ENCODE data around the gene CDC25B. TPM values are rescaled to one million over a fixed set of nuclear protein-coding genes. Genes with fewer than 3 reads are reported as not detected.

The CDC25B gene
- total and polyA plus RNA-seq, 10 of the 15 experiments (the other 5 are each of a cell fraction or from before 2014, with no cell fraction given): 4.6 to 58.8 (median 24.6) TPM

- Histone ChIP-seq H4K20me1 (ENCODE audit: control insufficient read depth, insufficient read depth) (no peaks in the 10 kb centered on the region), H3K4me3 (no peak overlapping the region), H3K4me1 (ENCODE audit: control insufficient read depth, insufficient read depth, low read length) (peaks cover 26% of the 10 kb centered on the region), H3K27me3 (replicated peaks in 1 of 2; ENCODE audit: control insufficient read depth in 2 of 2, insufficient read depth in 2 of 2, low read length in 1 of 2) (no peaks in the 10 kb centered on the region), H2AFZ (ENCODE audit: control insufficient read depth, low read depth, low read length) (no peak overlapping the region), H3K36me3 (ENCODE audit: control insufficient read depth in 2 of 2, insufficient read depth in 2 of 2, low read length in 1 of 2) (peaks cover 23 to 28% of the 10 kb centered on the region in 2 experiments), H3K9me3 (replicated peaks; ENCODE audit: control insufficient read depth, insufficient read depth, low read length) (no peaks in the 10 kb centered on the region), H3K79me2 (ENCODE audit: control insufficient read depth, insufficient read depth, low read length) (peaks cover 5% of the 10 kb centered on the region), H3K9ac (ENCODE audit: control insufficient read depth, insufficient read depth, low read length) (no peak overlapping the region), H3K27ac (ENCODE audit: control insufficient read depth, insufficient read depth) (no peak overlapping the region), H3K4me2 (ENCODE audit: control insufficient read depth, insufficient read depth) (no peak overlapping the region)
- 92% methylated on average over 6 of the region's 6 CpGs for WGBS (ENCODE audit: insufficient coverage, insufficient replicate concordance, low lambda C conversion rate, missing lambda C conversion rate)
- no peak for DNase-seq (ENCODE audit: low read depth, low spot score)
- CTCF ChIA-PET: no interaction called here
- TF ChIP-seq SP1 (IDR thresholded peaks at IDR 0.05; ENCODE audit: low read depth, low read length): no peak
- no peak for TF ChIP-seq NRF1 (conservative IDR thresholded peaks at IDR 0.05; ENCODE audit: low read depth, low read length)
- TF ChIP-seq SIX5 (IDR thresholded peaks at IDR 0.05; ENCODE audit: low read depth, low read length, severe bottlenecking): no peak
- no peak for TF ChIP-seq KDM1A (IDR thresholded peaks at IDR 0.05; ENCODE audit: borderline replicate concordance)
- no peak for TF ChIP-seq ASH2L (IDR thresholded peaks at IDR 0.05; ENCODE audit: borderline replicate concordance, low read depth)
- no peak for TF ChIP-seq CREM (IDR thresholded peaks at IDR 0.05; ENCODE audit: low read depth)
- TF ChIP-seq REST (IDR thresholded peaks at IDR 0.05; ENCODE audit: low read depth, low read length): no peak
- TF ChIP-seq BCLAF1 (IDR thresholded peaks at IDR 0.05): no peak
- no peak for TF ChIP-seq RFX5 (IDR thresholded peaks at IDR 0.05; ENCODE audit: low read depth, low read length)
- no peak for TF ChIP-seq RCOR1 (conservative IDR thresholded peaks at IDR 0.05; ENCODE audit: low read depth, low read length)
- TF ChIP-seq NFXL1 (IDR thresholded peaks at IDR 0.05; ENCODE audit: borderline replicate concordance): no peak
- no peak for TF ChIP-seq POLR2AphosphoS2 (IDR thresholded peaks at IDR 0.05; ENCODE audit: low read depth, low read length)
- SMC1A ChIA-PET (ENCODE audit: uncharacterized antibody, unreplicated experiment): no interaction called here
- FAIRE-seq: no peak
- in situ Hi-C loops (cut with MboI) (no loop called here), intact Hi-C loops (cut with micrococcal nuclease; ENCODE audit: unreplicated experiment) (no loop called here)
- BruUV-seq (replicated peaks): no TSS peak
- RAD21 ChIA-PET (ENCODE audit: unreplicated experiment): no interaction called here
- POLR2A ChIA-PET: no interaction called here
- no peak for ATAC-seq
These were observed 7.7 kb downstream of the CDC25B start for GRCh38 chr20:3803854-3804253.

All from GM12878 (cell line).